Ureter (tissue), 1 donor: ENCODE measurements around the gene EIF4G3. TPM values are rescaled to one million over a fixed set of nuclear protein-coding genes. Genes with fewer than 3 reads are reported as not detected.
"Not testable (repeated sequence)": the region's sequence is repeated elsewhere in the genome, so short reads cannot be mapped to it uniquely, and the experiment has no call there.

Experiments
- DNase-seq: peaks from one replicate; pipeline ENCODE4 v3.0.0-alpha.2; 2020; ENCODE audit warnings: low spot score
- total RNA-seq: library from RNA; stranded (reverse); gene quantifications from one replicate; pipeline ENCODE4 v1.2.4, GENCODE V29; 2023
- donor health status: DM: yes; HTN: yes; CAD: no.

The EIF4G3 gene
- total RNA-seq, 1 donor from 2014 or later = 93.9 TPM

DNA sequence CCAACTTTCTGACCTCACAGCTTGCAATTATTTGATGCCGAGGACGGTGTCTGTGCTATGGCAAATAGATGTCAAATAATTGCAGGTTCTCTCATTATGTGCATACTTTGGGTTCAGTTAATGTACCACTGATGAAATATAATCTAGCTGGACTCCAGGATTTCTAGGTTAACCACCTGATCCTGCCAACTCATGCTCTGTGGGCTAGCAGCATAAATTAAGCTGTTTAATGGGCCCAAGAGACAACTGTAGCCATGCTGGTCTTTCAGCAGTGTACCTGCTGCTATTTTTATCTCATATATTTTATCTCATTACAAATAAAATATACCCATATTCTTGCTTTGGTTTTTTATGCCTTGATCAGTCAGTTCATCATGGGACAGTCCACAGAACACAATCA, 346.3 kb downstream of the EIF4G3 start:
- DNase-seq = no peak

DNA sequence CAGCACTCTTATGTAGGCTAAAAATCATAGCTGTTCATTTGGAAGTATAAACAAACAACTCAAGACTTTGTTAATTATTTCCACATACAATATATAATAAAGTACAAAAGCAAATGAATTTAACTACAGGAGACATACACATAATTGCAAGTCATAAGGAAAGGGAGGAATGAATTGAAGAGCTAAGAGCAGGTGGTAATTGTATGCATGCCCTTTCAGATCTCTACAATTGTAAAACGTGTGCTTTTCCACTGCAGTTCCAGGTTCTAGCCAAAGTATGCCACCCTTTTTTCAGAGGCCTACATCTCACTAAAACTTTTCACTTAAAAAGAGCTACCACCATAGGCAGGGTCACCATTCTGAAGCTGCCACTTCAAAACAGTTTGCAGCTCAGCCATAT, 346.8 kb downstream of the EIF4G3 start:
- no peak for DNase-seq

DNA sequence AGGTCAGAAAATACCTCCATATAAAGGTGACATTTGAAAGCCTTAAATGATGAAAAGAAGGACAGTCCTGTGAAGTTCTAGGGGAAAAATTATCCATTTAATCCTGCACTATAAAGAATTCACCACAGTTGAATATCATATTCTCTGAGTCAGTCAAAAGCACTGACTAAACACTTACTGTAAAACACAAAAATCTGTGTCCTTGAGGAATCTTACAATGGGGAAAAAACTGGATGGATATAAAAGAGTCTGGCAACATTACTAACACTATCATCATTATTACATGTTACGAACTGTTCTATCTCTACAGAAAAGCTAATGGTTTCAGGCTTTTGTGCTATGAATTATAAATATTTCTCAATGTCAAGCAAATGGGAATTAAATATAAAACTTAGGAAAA, 347.2 kb downstream of the EIF4G3 start:
- no peak for DNase-seq

DNA sequence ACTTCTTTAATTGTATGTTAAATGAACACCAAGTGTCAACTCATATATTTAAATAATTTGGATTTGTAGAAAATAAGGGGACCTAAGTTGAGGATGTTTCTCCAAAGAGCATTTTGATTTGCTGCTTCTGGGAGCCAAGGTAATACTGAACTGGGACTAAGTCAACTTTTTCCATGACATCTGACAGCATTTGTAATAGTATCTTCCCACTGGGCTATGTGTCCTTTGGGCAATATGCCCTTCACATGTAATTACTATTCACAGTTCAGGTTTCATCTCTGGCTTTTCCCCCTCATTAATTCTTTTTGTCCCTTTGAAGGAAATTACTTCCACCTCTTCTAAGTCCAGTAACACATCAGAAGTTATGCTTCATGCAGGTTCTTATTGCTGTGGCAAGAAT, 352.9 kb downstream of the EIF4G3 start:
- no peak for DNase-seq

DNA sequence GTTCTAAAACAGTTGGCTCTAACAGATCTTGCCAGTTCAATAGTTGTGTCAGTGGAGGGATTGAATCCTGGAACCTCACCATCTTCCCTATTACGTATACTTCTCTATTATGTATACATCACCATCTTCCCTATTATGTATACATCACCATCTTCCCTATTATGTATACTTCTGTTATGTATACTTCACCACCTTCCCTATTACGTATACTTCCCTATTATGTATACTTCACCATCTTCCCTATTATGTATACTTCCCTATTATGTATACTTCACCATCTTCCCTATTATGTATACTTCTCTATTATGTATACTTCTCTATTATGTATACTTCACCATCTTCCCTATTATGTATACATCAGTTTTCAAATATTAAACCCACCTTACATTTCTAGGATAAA, 355.2 kb downstream of the EIF4G3 start:
- DNase-seq = no peak

DNA sequence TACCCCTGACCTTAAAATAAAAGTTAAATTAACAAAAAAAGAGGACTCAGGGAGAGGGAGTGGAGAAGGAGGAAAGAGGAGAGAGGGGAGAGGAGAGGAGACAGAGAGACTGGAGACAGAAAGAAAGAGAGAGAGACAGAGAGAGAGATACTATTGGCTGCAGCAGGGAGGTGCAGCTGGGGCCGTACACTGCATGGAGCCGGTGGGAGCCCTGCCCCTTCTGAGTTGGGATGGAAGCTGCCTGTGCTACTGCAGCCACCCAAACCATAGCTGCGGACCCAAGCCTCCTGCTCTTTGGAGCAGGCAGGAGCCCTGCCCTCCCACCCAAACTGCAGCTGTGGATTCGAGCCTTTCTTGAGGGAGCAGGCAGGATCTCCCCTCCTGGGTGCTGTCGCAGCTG, 356.9 kb downstream of the EIF4G3 start:
- DNase-seq = no peak

DNA sequence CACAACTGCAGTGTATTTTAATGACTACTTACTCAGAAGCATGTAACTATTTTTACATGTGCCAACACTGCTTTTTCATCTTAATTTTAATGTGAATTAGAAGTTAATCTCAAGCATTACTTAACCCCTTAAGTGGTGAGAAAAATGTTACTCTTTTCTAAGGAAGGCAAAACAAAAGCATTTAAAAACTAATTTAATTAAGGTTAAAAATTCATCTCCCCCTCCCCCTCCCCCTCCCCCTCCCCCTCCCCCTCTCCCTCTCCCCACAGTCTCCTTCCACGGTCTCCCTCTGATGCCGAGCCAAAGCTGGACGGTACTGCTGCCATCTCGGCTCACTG, 362.2 kb downstream of the EIF4G3 start:
- no peak for DNase-seq

- DNase-seq = no peak
Observed at GRCh38 chr1:20811916-20812315, 364.8 kb downstream of the EIF4G3 start.

- no peak for DNase-seq
Observed at GRCh38 chr1:20793236-20793635, 383.5 kb downstream of the EIF4G3 start.

- DNase-seq = no peak
Observed at GRCh38 chr1:20792196-20792595, 384.5 kb downstream of the EIF4G3 start.

- DNase-seq = no peak
Observed at GRCh38 chr1:20790785-20791184, 385.9 kb downstream of the EIF4G3 start.

GRCh38 chr1:20789598-20789997, 387.1 kb downstream of the EIF4G3 start:
- DNase-seq = not testable (repeated sequence)

- DNase-seq = no peak
Observed at GRCh38 chr1:20787840-20788795, 388.6 kb downstream of the EIF4G3 start.

- peak; percentile 83 for DNase-seq
Observed at GRCh38 chr1:20787029-20787839, 389.5 kb downstream of the EIF4G3 start, which contains the start of gene HP1BP3. Gene HP1BP3 (minus strand): TSS chr1:20787307. CDS start chr1:20780440, 6,867 bp downstream.

GRCh38 chr1:20786253-20787028, 390.3 kb downstream of the EIF4G3 start:
- DNase-seq = peak; percentile 96

DNA sequence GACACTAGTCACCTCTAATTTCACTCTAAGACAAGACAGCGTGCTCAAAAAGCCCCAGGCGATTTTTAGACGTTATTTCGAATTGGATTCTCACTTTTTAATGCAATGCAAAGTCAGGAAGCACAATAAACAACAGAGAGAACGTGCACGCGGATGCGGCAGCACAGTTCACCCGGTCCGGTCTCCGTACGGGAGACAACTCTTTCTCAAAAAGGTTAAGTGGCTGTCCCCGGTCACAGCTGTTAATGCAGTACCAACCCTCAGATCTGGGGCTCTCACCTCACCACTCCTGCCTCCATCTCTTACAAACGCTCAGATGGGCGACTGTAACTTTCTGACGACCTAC, 390.8 kb downstream of the EIF4G3 start:
- DNase-seq = no peak

GRCh38 chr1:20775700-20776099, 401.0 kb downstream of the EIF4G3 start:
- DNase-seq = no peak

DNA sequence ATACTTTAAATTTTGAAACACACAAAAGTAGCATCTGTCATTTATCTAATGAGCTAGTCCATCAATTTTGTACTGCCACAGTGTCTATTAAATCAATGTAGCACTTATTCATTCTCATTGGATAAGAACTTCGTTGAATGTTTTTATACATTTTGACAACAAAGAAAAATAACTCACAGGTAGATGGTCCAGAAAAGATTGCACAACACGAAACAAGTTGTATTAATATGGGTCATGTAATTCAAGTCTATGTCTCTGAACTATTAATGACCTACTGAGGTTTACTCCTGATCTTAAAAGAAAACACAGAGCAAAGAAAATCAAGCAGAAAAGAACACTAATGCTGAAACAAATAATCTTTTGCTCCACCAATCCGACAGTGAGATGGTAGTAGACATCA, 404.9 kb downstream of the EIF4G3 start:
- DNase-seq = no peak

- DNase-seq = no peak
Observed at GRCh38 chr1:20770314-20771087, 406.2 kb downstream of the EIF4G3 start.

DNA sequence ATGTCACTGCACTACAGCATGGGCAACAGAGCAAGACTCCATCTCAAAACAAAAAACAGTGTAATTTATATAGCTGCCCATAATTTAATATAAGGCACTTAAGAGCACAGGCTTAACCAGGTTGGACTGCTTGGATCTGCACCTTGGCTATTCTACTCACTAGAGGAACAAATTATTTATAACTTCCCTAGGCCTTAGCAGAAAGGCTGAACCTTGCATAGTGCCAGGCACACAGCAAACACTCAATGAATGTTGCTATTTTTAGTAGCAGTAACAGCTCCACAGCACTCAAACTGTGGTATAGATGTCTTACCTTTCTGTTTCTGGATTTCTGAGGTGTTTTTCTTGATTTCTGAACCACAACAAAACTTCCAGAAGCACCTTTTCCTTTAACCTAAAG, 409.4 kb downstream of the EIF4G3 start:
- no peak for DNase-seq

GRCh38 chr1:20763417-20763816, 413.3 kb downstream of the EIF4G3 start:
- DNase-seq = no peak
